Brain pericyte (primary cell): ENCODE data around the gene TAF11L14.

Experiments used
- DNase-seq: peaks from one replicate; pipeline ENCODE4 v3.0.0-alpha.2; 2012; ENCODE audit warnings: low read depth, low spot score

The TAF11L14 gene

DNA sequence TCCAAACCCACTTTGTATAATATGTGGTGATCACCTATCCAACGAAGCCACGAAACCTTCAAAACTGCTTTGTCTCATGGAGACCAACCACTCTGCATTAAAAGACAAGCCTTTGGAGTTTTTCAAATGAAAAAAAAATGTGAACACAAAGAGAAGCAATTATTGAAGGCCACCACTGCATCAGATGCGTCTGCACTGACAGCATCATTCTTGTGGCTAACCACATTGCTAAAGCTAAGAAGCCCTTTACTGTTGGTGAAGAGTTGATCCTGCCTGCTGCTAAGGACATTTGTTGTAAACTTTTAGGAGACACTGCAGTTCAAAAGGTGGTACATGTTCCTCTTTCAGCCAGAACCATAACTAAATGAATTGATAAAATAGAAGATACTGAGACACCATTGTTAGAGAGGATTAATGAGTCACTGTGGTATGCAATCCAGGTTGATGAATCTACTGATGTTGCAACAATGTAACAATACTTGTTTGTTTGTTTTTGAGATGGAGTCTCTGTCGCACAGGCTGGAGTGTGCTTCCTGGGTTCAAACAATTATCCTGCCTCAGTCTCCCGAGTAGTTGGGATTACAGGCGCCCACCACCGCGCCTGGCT lies 45.4 kb downstream of the TAF11L14 start:
- DNase-seq: no peak

DNA sequence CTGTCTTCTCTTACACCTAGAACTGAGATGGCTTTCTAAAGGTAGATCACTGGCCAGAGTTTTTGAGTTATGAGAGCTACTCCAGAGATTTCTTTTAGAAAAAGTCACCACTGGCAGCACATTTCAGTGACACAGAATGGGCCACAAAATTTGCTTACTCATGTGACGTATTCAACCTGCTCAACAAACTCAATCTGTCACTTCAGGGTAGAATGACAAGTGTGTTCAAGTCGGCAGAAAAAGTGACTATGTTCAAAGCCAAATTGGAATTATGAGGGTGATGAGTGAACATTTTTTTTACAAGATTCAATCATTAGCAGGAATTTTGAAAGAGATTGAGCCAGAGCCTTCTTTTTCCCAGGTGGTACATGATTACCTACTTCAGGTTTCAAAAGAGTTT lies 46.5 kb downstream of the TAF11L14 start:
- no peak for DNase-seq
